ENCODE results near the gene ALPK1.

The ALPK1 gene

GRCh38 chr4:112348488-112349158, 51.5 kb downstream of the ALPK1 start:
- no peak overlapping the region for H3K4me3 ChIP-seq (ENCODE audit: low read depth, low read length)
- TF ChIP-seq CTCF (IDR thresholded peaks at IDR 0.05; ENCODE audit: borderline replicate concordance, insufficient read depth, low read depth, low read length) = no peak

GRCh38 chr4:112352736-112353135, 55.6 kb downstream of the ALPK1 start:
- no peak for TF ChIP-seq CTCF (IDR thresholded peaks at IDR 0.05; ENCODE audit: borderline replicate concordance, insufficient read depth, low read depth, low read length)
- no peak overlapping the region for H3K4me3 ChIP-seq (ENCODE audit: low read depth, low read length)

- TF ChIP-seq CTCF (IDR thresholded peaks at IDR 0.05; ENCODE audit: borderline replicate concordance, insufficient read depth, low read depth, low read length) = no peak
- H3K4me3 ChIP-seq (ENCODE audit: low read depth, low read length) = no peak overlapping the region
Measured at GRCh38 chr4:112355662-112356061, 58.5 kb downstream of the ALPK1 start.

- H3K4me3 ChIP-seq (ENCODE audit: low read depth, low read length) = no peak overlapping the region
- no peak for TF ChIP-seq CTCF (IDR thresholded peaks at IDR 0.05; ENCODE audit: borderline replicate concordance, insufficient read depth, low read depth, low read length)
Measured at GRCh38 chr4:112357453-112357852, 60.3 kb downstream of the ALPK1 start.

- no peak for TF ChIP-seq CTCF (IDR thresholded peaks at IDR 0.05; ENCODE audit: borderline replicate concordance, insufficient read depth, low read depth, low read length)
- no peak overlapping the region for H3K4me3 ChIP-seq (ENCODE audit: low read depth, low read length)
Measured at GRCh38 chr4:112357897-112358296, 60.7 kb downstream of the ALPK1 start.

GRCh38 chr4:112358415-112358814, 61.2 kb downstream of the ALPK1 start:
- H3K4me3 ChIP-seq (ENCODE audit: low read depth, low read length) = no peak overlapping the region
- TF ChIP-seq CTCF (IDR thresholded peaks at IDR 0.05; ENCODE audit: borderline replicate concordance, insufficient read depth, low read depth, low read length) = no peak

- TF ChIP-seq CTCF (IDR thresholded peaks at IDR 0.05; ENCODE audit: borderline replicate concordance, insufficient read depth, low read depth, low read length) = no peak
- H3K4me3 ChIP-seq (ENCODE audit: low read depth, low read length) = no peak overlapping the region
Measured at GRCh38 chr4:112358952-112359749, 62.0 kb downstream of the ALPK1 start.

Measured in GM12875 (cell line).